ENCODE results near the gene BACH2.
"Not testable (repeated sequence)": the region's sequence is repeated elsewhere in the genome, so short reads cannot be mapped to it uniquely, and the experiment has no call there.

BACH2 gene

DNA sequence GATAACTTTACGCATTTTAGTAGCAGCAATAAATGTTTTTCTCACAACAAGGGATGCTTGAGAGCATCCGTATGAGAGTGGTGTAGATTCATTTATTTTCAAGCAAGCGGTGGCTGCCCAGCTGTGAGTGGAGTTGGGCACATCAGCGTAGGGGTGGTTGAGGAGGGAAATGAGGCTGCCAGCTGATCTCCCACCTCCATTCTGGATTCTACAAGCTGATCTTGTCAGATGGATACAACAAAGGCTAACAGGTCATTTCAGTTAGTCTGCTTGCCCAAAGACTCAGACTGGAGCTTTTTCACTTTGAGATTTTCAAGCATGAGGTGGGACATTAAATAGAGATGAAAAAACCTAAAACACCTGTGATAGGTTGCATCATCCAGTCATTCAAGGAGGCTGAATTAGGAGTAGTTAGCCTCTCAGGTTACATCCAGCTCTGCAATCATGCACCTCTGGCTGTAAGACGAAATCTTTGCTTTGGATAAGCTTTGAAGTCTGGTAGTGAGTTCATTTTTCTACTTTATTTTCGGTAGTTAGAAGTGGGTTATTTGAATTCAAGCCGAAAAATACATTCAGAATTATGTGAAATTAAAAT, 1.9 kb upstream of the BACH2 start:
- no peak for DNase-seq

DNA sequence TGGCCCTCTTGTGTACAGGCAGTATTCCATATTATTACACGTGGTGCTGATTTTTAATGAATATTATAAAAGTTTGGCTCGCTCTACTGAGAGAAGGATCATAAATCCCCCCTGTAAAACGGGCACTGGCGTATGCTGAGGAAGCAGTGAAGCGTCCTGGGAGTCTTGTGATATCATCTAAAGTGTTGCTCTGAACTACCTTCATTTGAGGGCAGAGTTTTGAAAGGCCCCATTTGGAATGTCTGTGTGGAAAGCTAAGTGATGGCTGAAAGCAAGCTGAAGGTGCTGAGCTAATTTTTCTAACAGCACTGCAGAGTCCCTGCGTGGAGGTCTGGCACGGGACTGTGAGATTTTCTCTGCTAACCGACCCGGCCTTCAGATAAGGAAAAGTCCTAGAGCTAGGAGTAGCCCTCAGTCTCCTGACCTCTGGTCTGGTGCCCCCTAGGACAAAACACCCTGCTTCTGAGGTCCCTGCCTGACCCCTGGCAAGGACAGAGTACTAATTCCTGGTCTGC, 1.3 kb upstream of the BACH2 start:
- DNase-seq = no peak

DNA sequence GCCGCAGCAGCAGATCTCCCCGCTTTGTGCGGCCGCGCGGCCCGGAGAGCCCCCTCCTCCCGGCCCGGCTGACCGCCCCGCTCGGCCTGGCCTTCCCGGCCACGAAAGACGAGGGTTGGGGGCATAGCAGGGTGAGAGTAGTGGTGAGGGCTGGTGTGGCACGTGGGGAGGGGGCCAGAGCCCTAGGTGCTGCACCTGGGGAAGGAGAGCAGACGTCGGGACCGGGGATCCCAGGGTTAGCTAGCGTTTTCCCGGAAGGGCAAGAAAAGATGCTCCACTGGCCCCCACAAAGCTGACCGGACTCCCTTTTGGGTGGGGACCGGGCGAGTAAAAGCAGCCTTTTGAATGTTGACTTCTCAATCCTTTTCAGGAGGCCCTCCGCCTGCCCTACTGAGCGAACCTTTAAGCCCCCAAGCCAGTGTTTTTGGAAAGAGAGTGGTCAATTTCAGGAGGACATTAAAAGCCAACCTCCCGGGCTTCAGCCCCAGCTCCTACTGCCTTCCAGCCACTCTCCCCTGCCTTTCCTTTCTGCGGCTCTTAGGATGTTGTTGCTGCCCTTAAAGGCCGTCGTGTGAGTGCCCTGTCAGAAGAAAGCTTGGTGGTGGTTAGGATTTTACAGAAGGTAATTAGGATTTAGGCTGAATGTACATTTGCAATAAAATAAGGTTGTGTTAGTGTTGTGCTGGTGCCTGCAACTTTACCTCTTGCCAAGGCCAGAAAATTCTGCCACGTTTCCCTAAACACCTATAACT, 648 bp upstream of the BACH2 start:
- DNase-seq = no peak

GRCh38 chr6:90295854-90296340, 746 bp downstream of the BACH2 start:
- DNase-seq = peak; percentile 66 to 71

GRCh38 chr6:90294989-90295853, 1.4 kb downstream of the BACH2 start:
- DNase-seq = peak; percentile 82 to 83

DNA sequence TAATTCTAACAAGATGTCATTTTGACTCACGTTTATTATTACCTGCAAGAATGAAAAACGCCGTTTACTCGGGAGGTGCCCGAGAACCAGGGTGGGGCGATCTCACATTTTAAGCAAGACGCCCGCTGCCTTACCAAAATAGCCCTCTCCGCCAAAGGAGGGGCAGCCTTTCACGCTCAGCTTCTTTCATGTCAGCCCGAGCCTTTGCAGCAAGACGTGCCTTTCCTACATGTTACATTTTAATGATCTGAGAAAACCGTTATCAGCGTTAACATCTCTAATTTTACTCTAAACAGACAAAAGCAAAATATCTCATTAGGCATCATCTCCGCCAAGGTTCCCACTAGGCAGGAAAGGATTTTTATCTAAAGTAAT, 2.0 kb downstream of the BACH2 start:
- peak; percentile 40 to 58 for DNase-seq

DNA sequence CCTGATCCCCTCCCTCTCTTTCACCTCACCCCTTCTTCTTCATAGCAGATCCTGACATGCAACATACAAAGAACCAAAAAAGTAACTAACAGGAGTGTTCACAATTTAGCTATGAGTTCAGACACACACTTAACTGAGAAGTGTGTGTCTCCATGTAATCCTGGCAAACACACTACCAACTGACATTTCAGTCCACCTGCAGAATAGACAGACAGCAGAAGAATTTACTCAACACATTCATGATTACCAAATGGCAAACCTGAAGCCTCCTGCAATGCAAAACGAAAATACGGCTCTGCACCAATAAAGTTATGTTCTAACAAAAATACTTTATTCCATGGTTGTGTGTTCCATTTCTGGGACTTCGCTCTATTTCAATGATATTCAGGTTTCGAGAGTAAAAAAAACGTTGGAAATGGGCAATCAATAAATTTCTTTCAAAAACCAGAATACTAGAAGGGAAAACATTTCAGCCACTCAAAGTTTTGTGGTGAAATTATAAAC, 2.6 kb downstream of the BACH2 start:
- DNase-seq = no peak

GRCh38 chr6:90293319-90293953, 3.2 kb downstream of the BACH2 start:
- DNase-seq = no peak

GRCh38 chr6:90291565-90291964, 5.1 kb downstream of the BACH2 start:
- no peak for DNase-seq

DNA sequence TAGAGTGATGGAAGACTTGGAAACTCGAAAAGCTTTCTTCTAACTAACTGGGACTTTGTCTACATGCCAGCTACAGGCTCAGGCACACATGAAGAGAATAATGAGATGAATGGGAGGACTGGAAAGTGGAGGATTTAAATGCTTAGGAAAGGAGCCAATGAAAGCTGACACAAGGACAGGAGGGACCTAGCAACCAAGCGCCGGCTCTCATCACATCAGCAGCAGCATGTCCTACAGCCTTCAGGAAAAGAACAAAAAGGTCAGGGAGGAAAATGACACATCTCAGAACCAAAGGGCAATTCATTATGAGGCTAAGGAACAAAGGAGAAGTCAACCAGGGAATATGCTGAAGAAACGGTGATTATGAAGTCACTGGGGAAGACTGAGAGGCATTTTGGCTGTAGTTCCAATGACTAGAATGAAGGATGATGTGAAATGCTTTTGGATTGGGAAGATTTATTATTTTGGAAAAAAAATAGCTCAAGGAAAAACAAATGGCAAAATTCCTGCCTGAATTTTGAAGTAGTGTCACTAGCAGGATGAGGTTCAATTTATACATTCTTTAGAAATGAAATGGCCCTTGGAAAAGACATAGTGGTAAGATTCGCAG, 5.7 kb downstream of the BACH2 start:
- DNase-seq = no peak

GRCh38 chr6:90289902-90290301, 6.7 kb downstream of the BACH2 start:
- DNase-seq = no peak

- no peak for DNase-seq
Measured at GRCh38 chr6:90288404-90288803, 8.2 kb downstream of the BACH2 start.

GRCh38 chr6:90286884-90287488, 9.7 kb downstream of the BACH2 start:
- peak; percentile 73 to 75 for DNase-seq

DNA sequence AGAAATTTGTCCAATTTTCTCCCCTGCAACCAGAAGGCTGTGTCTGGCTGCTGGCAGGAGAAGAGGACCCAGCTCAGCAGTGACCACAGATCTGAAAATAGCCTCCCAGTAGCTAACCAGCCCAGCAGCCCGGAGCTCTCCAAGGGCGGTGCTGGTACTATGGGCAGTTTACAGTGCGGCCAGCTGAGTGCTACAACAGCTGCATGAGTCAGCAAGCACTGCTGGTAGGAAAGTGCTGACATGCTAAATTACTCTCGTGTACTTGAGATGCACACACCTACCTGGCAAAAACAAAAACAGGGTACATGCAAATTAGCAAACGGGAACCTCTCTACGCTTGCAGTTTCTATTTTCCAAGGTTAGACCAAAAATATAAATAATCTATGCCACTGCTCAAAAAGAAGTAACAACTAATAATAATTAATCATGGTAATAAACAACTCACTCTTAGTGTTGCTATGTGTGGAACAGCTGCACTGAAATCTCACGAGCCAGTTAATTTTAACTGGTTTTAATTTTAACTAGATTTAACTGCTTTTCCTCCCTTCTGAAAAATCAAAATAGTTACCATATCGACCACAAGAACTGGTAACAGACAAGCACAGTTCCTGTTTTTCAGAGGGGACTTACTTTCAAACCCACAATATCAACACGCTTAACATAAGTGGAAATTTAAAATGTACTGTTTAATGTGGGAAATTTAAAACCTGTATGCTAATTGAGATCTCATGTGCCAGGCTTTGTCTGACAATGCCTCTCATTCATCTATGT, 10.8 kb downstream of the BACH2 start:
- peak; percentile 44 to 59 for DNase-seq

DNA sequence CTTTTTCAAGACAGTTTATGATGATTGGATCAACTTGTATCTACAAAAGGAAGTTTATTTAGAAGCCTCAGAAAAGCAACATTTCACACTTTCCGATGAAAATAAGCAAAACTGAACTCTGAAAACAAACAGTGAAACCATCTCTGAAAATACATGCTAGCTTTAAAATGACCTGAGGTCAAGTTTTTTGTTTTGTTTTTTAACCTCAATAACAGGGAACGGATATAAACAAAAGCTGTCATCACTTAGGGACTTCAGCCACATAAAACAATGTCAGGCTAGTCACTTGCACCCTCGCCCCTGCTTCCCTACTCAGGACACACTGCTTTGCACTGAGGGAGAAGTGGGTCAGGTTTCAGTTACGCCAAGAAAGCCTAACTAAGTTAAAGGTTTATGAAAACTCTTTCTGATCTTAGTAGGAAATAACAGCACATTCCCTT, 11.6 kb downstream of the BACH2 start:
- DNase-seq = no peak

DNA sequence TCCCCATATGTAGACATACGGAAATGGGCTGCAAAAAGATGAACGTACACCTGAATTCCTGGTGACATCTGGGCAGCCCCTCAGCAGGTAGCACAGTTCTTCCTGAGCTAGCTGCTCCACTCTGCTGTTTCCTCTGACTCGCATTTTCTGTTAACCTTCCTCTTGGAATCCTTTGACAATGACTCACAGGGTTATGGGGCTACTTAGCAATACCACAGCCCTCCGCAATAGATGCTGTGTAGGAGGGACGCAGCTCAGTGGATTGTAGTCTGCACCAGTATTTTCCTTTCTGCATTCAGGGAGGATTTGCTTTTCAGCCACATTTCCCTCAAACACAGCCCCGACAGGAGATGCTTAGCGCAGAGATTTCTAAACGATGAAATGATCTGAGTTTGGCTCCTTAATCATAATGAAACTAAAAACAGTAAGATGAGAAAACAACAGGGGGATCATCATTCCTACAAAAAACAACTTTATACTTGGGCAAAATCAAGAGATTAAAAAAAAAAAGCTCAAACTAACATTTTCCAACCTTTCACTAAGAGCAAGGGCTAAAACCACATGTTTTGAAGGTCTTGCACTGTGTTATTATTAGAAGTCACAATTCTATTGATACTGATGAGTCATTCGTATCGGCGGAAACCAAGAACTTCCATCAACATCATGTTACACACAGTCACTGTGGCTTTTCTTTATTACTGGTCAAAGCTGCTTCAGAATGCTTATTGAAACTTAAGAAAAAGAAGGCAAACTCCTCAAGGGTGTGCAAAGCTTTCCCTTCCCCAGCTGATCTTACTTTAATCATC, 12.2 kb downstream of the BACH2 start:
- peak; percentile 55 to 64 for DNase-seq

GRCh38 chr6:90282265-90282664, 14.4 kb downstream of the BACH2 start:
- DNase-seq = not testable (repeated sequence)

DNA sequence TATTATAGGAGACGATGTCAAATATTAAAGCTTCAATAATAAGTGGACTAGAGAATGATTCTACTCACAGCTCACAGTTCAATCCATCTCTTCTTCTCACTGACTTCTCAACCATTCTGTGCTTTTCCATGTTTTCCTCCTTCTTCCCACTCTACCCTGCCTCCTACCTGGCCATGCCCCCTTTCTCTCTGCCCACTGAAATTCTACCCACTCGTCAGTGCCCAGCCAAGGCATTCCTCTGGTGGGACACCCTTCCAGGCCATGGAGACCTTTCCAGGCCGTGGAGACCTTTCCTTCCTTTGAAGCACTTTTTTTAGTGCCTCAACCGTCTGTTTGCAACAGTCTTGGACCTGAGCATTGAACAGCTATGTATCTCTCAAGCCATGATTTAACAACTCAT, 18.5 kb downstream of the BACH2 start:
- no peak for DNase-seq

- no peak for DNase-seq
Measured at GRCh38 chr6:90277302-90278011, 19.2 kb downstream of the BACH2 start.
